NOMO-1 (cell line): ENCODE data around the gene OMA1.
"Not testable (repeated sequence)": the region's sequence is repeated elsewhere in the genome, so short reads cannot be mapped to it uniquely, and the experiment has no call there.

Source experiments
- DNase-seq, 2 experiments: peaks; one replicate each; lab custom pipeline; 2025; ENCODE audit not compliant: unreplicated experiment in 2 of 2; lab: John Stamatoyannopoulos, UW

Gene OMA1

DNA sequence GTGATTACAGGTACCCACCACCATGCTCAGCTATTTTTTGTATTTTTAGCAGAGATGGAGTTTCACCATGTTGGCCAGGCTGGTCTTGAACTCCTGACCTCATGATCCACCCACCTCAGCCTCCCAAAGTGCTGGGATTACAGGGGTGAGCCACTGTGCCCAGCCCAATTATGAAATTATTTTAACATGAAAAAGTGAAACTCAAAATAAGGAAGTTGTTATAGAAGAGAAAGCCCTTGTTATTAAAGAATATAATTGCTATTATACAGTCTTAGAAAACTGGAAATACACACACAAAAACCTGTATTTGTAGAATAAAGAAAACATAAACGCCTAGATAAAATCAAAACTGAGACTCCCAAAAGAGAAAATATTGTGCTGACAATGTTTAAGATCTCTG lies 14.7 kb downstream of the OMA1 start:
- peak; percentile 36 to 58 for DNase-seq

DNA sequence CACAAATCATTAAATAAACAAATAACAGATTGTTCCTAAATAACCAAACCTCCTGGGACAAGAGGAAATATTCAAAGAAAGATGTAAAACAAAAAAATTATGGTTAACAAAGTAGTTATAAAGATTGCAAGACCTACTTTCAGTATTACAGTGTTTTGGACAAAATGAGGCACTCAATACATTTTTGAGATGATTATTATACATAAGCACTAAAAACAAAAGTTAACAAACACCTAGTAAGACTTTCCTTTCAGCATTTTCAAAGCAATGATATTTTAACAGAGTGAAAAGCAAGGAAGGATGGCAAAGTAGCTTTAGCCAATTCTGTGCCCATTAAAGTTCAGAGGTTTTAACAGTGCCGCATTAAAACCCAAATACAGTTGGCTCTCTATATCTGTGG lies 17.2 kb downstream of the OMA1 start:
- no peak for DNase-seq

DNA sequence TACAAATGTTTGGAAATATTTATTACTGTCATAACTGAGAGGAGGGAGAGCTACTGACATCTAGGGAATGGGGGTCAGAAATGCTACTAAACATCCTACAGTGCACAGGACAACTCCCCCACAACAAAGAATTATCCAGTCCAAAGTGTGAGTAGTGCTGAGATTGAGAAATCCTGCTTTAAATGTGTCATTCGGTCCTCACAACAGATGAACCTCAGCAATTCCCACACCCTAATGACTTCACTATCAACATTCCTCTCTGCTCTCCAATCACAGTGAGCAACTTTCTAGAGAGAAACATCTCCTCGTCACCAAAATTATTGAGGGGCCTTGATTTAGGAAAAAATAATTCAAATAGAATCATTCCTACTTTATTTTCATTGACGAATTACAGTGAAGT lies 18.0 kb downstream of the OMA1 start:
- no peak for DNase-seq

- peak; percentile 17 to 69 for DNase-seq
Measured at GRCh38 chr1:58524353-58524945, 22.1 kb downstream of the OMA1 start.

DNA sequence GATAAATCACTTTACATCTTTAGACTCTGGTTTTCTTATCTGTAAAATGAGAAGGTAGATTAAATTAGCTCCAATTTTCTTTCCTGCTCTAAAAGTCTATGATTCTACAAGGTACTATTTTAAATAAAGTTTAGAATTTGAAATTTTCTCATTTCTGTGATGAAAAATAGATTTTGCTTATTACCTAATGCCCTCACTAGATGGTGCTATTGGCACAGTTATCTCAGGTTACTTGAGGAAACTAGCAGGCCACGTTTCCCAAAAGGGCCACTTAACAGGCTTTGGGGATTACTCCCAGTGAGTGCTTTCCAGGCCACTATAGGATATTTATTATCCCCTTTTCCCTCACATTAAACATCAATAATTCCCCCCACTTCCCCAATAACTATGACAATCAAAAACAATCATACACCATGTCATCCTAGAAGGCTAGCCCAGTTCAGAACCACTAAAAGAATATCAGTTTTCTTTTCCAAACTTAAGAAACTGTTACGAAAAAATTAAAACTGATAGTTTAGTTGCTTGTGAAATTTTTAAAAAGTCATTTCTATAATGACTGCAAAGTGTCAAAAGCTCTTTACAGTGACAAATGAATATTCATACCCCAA lies 30.6 kb downstream of the OMA1 start:
- DNase-seq: peak; percentile 9 to 55

DNA sequence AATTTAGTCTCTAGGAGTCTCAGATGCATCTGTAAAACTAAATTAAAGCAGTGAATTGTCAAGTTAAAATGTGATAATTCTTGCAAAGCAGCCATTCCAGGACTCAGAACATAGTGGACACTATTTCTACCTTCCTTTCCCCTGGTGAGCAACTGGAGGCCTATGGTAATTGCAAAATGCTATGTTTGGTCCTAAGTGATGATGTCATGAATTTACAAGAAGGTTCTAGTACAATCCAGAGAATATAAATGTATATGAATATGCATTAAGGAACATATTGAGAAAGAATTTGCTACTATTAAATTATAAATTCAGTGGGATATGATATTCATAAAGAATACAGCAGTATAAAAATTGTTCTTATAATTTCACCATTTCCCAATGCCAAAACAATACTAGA lies 32.6 kb downstream of the OMA1 start:
- no peak for DNase-seq

GRCh38 chr1:58508629-58509028 lies 37.9 kb downstream of the OMA1 start:
- no peak for DNase-seq

GRCh38 chr1:58505286-58505685 lies 41.2 kb downstream of the OMA1 start:
- DNase-seq: no peak

DNA sequence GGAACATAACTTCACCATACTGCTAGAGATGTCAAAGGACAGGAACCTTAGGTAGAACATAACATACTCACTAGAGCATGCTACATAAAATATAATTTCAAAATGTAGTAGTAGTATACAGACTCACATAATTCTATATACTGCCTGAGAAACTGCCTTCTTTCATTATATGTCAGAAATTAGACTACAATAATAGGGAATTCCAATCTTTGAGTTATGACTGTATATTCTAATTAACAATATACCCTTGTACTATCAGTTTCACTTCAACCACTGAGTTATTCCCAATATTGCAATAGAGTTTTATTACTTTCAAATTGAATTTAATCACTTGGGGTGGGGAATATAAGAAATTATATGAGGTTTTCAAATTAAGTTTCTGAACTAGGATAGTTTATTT lies 44.0 kb downstream of the OMA1 start:
- DNase-seq: no peak

- no peak for DNase-seq
Measured at GRCh38 chr1:58500043-58500442, 46.5 kb downstream of the OMA1 start.

DNA sequence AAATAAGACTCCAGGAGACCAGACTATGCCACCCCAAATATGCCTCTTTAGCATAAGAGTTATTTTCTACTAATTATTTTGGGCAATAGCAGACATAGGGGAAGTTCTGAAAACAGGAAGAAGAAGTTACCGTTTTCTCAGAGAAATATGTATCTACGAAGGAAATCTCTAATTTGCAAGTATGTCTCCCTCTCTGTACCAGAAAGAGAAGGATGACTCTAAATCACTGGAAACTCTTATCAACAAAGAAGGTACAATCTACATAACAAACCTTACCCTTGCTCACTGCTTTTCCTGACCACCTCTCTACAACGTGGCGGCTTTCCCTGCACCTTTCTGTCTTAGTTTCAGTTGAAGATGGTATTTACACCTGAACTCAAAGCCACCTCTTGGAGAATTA lies 49.0 kb downstream of the OMA1 start:
- DNase-seq: peak; percentile 21 to 74

DNA sequence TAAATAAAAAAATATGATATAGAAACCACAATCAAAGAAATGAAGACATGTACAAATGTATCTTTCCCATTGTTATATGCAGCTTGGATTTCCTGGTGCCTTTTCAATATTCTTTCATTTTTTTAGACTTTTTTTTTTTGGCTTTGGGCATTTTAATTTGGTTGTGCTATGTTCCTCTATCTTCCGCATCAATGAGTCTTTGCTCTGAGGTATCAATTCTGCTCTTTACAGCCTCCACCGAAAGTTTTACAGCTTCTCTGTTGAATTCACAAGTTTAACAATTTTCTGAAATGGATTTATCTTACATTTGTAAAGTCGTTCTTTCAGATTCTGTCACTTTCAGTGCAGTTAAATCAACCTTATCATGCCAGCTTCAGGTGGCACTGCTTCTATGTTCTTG lies 50.5 kb downstream of the OMA1 start:
- DNase-seq: no peak

- not testable (repeated sequence) for DNase-seq
Measured at GRCh38 chr1:58488914-58489313, 57.6 kb downstream of the OMA1 start.

DNA sequence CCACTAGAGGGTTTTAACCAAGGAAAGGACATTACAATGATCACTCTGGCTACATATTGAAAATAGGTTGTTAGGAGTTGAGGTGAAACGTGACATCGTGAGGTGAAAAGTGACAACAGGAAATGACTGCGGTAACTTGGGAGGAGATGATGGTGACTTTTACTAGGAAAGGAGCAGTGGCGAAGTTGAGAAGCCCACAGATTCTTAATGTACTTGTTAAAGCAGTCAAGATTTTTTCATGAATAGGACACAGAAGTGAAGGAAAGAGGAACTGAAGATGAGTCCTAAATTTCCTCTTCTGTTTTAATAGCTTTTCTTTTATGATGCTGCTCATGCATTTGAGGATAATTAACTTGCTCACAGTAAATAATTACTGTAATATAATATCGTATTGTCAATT lies 59.5 kb downstream of the OMA1 start:
- peak in 1 of 2 experiments; percentile 36 for DNase-seq

- DNase-seq: no peak
Measured at GRCh38 chr1:58481962-58482361, 64.6 kb downstream of the OMA1 start.

GRCh38 chr1:58480191-58480590 lies 66.3 kb downstream of the OMA1 start:
- DNase-seq: no peak

- no peak for DNase-seq
Measured at GRCh38 chr1:58477390-58477789, 69.1 kb downstream of the OMA1 start.

GRCh38 chr1:58476179-58476578 lies 70.3 kb downstream of the OMA1 start:
- DNase-seq: no peak

- no peak for DNase-seq
Measured at GRCh38 chr1:58469476-58469875, 77.0 kb downstream of the OMA1 start.

DNA sequence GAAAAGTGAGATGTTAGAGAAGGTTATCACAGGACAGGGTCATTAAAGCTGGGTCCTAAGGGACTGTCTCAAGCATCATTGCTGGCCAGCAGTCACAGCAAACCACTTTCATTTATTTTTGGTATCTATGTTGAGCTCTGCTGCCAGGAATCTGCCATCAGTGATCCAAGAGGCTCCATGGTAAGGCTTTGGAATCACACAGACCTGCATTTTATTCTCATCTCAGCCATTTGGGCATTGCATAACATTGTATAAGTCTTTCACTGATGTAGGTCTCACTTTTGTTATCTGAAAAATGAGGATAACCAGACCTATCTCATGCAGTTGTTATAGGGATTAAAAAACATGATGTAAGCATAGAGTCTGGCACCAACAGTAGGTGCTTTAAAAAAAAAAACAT lies 77.5 kb downstream of the OMA1 start:
- DNase-seq: no peak

GRCh38 chr1:58468612-58469011 lies 77.9 kb downstream of the OMA1 start:
- DNase-seq: no peak

- DNase-seq: no peak
Measured at GRCh38 chr1:58466630-58467241, 79.8 kb downstream of the OMA1 start.
